Panc1 (cell line): ENCODE data around the gene AFP.

Experiments
- POLR2AphosphoS5 ChIP-seq: IDR thresholded peaks from 2 replicates; pipeline ENCODE4 v1.6.1; 2012; ENCODE audit warnings: mild to moderate bottlenecking, low read depth, low read length, moderate library complexity
- TF ChIP-seq, protein P1 (sequence below): fragments of 450-650 bp; IDR thresholded peaks from 2 replicates; pipeline ENCODE4 v1.5.1; 2017; ENCODE audit warnings: mild to moderate bottlenecking
- TF ChIP-seq, protein P2 (sequence below), 2 experiments: IDR thresholded peaks; 2 replicates each; pipeline ENCODE4 v1.6.1; 2011 to 2012; ENCODE audit warnings: low read depth in 2 of 2, control low read depth in 1 of 2, low read length in 1 of 2, mild to moderate bottlenecking in 1 of 2, moderate library complexity in 1 of 2; ENCODE audit not compliant: insufficient read depth in 1 of 2

DNA sequence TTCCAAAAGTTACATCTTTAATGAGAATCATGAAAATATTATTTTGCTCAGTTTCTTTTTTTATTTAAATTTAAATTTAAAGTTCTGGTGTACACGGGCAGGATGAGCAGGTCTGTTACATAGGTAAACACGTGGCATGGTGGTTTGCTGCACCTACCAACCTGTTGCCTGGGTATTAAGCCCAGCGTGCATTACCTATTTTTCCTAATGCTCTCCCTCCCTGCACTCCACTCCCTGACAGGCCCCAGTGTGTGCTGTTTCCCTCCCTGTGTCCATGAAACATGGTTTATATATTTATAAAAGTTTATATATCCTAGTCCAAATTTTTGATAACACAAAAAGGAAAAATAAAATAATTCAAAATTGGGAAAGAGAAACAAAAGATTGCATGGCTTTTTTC lies 4.0 kb downstream of the AFP start:
- TF ChIP-seq, protein P1, sequence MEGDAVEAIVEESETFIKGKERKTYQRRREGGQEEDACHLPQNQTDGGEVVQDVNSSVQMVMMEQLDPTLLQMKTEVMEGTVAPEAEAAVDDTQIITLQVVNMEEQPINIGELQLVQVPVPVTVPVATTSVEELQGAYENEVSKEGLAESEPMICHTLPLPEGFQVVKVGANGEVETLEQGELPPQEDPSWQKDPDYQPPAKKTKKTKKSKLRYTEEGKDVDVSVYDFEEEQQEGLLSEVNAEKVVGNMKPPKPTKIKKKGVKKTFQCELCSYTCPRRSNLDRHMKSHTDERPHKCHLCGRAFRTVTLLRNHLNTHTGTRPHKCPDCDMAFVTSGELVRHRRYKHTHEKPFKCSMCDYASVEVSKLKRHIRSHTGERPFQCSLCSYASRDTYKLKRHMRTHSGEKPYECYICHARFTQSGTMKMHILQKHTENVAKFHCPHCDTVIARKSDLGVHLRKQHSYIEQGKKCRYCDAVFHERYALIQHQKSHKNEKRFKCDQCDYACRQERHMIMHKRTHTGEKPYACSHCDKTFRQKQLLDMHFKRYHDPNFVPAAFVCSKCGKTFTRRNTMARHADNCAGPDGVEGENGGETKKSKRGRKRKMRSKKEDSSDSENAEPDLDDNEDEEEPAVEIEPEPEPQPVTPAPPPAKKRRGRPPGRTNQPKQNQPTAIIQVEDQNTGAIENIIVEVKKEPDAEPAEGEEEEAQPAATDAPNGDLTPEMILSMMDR, result no peak
- TF ChIP-seq, protein P2, sequence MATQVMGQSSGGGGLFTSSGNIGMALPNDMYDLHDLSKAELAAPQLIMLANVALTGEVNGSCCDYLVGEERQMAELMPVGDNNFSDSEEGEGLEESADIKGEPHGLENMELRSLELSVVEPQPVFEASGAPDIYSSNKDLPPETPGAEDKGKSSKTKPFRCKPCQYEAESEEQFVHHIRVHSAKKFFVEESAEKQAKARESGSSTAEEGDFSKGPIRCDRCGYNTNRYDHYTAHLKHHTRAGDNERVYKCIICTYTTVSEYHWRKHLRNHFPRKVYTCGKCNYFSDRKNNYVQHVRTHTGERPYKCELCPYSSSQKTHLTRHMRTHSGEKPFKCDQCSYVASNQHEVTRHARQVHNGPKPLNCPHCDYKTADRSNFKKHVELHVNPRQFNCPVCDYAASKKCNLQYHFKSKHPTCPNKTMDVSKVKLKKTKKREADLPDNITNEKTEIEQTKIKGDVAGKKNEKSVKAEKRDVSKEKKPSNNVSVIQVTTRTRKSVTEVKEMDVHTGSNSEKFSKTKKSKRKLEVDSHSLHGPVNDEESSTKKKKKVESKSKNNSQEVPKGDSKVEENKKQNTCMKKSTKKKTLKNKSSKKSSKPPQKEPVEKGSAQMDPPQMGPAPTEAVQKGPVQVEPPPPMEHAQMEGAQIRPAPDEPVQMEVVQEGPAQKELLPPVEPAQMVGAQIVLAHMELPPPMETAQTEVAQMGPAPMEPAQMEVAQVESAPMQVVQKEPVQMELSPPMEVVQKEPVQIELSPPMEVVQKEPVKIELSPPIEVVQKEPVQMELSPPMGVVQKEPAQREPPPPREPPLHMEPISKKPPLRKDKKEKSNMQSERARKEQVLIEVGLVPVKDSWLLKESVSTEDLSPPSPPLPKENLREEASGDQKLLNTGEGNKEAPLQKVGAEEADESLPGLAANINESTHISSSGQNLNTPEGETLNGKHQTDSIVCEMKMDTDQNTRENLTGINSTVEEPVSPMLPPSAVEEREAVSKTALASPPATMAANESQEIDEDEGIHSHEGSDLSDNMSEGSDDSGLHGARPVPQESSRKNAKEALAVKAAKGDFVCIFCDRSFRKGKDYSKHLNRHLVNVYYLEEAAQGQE (IDR thresholded peaks at IDR 0.05; ENCODE audit: insufficient read depth in 1 of 2, low read depth in 2 of 2, low read length in 1 of 2), result no peak
- TF ChIP-seq POLR2AphosphoS5, result no peak
